ENCODE data around the gene TRABD. TPM values are rescaled to one million over a fixed set of nuclear protein-coding genes. Genes with fewer than 3 reads are reported as not detected.
"Not testable (repeated sequence)": the region's sequence is repeated elsewhere in the genome, so short reads cannot be mapped to it uniquely, and the experiment has no call there.

Gene TRABD
- total RNA-seq, 1 donor from 2014 or later = 96.8 TPM

GRCh38 chr22:50161508-50162390, 24.0 kb upstream of the TRABD start:
- intact Hi-C loops (cut with micrococcal nuclease) = no loop called here
- no peak for DNase-seq (ENCODE audit: low spot score)
- no peaks in the 10 kb centered on the region for H3K4me1 Mint-ChIP-seq (ENCODE audit: low read depth)
- H3K9me3 Mint-ChIP-seq = no peaks in the 10 kb centered on the region
- H3K4me3 Mint-ChIP-seq = no peak overlapping the region
- H3K27ac Mint-ChIP-seq = no peak overlapping the region
- no peaks in the 10 kb centered on the region for H3K36me3 Mint-ChIP-seq (ENCODE audit: low read depth)
- peaks cover 21% of the 10 kb centered on the region for H3K27me3 Mint-ChIP-seq (ENCODE audit: insufficient read depth)

- Mint-ChIP-seq H3K27ac (no peak overlapping the region), H3K36me3 (ENCODE audit: low read depth) (no peaks in the 10 kb centered on the region), H3K4me1 (ENCODE audit: low read depth) (no peaks in the 10 kb centered on the region), H3K9me3 (no peaks in the 10 kb centered on the region), H3K27me3 (ENCODE audit: insufficient read depth) (peaks cover 21% of the 10 kb centered on the region), H3K4me3 (no peak overlapping the region)
- intact Hi-C loops (cut with micrococcal nuclease) = no loop called here
- no peak for DNase-seq (ENCODE audit: low spot score)
Measured at GRCh38 chr22:50162391-50162956, 23.2 kb upstream of the TRABD start.

GRCh38 chr22:50165436-50166123, 20.1 kb upstream of the TRABD start:
- H3K4me1 Mint-ChIP-seq (ENCODE audit: low read depth) = no peaks in the 10 kb centered on the region
- no peak overlapping the region for H3K4me3 Mint-ChIP-seq
- intact Hi-C loops (cut with micrococcal nuclease) = no loop called here
- H3K27me3 Mint-ChIP-seq (ENCODE audit: insufficient read depth) = peaks cover 26% of the 10 kb centered on the region
- H3K9me3 Mint-ChIP-seq = no peaks in the 10 kb centered on the region
- H3K36me3 Mint-ChIP-seq (ENCODE audit: low read depth) = no peaks in the 10 kb centered on the region
- no peak overlapping the region for H3K27ac Mint-ChIP-seq
- DNase-seq (ENCODE audit: low spot score) = no peak

GRCh38 chr22:50167689-50168489, 17.8 kb upstream of the TRABD start:
- intact Hi-C loops (cut with micrococcal nuclease) = no loop called here
- Mint-ChIP-seq H3K36me3 (ENCODE audit: low read depth) (no peaks in the 10 kb centered on the region), H3K27ac (peak overlapping the region; percentile 20), H3K27me3 (ENCODE audit: insufficient read depth) (peaks cover 37% of the 10 kb centered on the region), H3K9me3 (no peaks in the 10 kb centered on the region), H3K4me1 (ENCODE audit: low read depth) (no peaks in the 10 kb centered on the region), H3K4me3 (peak overlapping the region; percentile 55)
- no peak for DNase-seq (ENCODE audit: low spot score)

GRCh38 chr22:50168490-50169180, 17.1 kb upstream of the TRABD start:
- intact Hi-C loops (cut with micrococcal nuclease); H3K36me3 Mint-ChIP-seq (ENCODE audit: low read depth); H3K9me3 Mint-ChIP-seq; DNase-seq (ENCODE audit: low spot score); H3K4me1 Mint-ChIP-seq (ENCODE audit: low read depth): not testable (repeated sequence)
- H3K27me3 Mint-ChIP-seq (ENCODE audit: insufficient read depth) = peaks cover 39% of the 10 kb centered on the region
- H3K4me3 Mint-ChIP-seq = peak overlapping the region; percentile 75
- H3K27ac Mint-ChIP-seq = peak overlapping the region; percentile 68

GRCh38 chr22:50169181-50169759, 16.4 kb upstream of the TRABD start:
- intact Hi-C loops (cut with micrococcal nuclease) = no loop called here
- peak overlapping the region; percentile 75 for H3K4me3 Mint-ChIP-seq

GRCh38 chr22:50169774-50170341, 15.9 kb upstream of the TRABD start:
- DNase-seq (ENCODE audit: low spot score) = peak; percentile 33
- H3K4me3 Mint-ChIP-seq = peak overlapping the region; percentile 54
- intact Hi-C loops (cut with micrococcal nuclease) = loop anchor here (2.0 kb wide), 1 partner anchor 15 kb away; the partner anchor contains the start of gene TRABD
- H3K4me1 Mint-ChIP-seq (ENCODE audit: low read depth) = no peaks in the 10 kb centered on the region
- no peak overlapping the region for H3K27ac Mint-ChIP-seq
- no peaks in the 10 kb centered on the region for H3K36me3 Mint-ChIP-seq (ENCODE audit: low read depth)
- H3K9me3 Mint-ChIP-seq = no peaks in the 10 kb centered on the region
- peaks cover 39% of the 10 kb centered on the region for H3K27me3 Mint-ChIP-seq (ENCODE audit: insufficient read depth)

More at GRCh38 chr22:50169181-50169759, 16.4 kb upstream of the TRABD start:
- DNase-seq (ENCODE audit: low spot score) = no peak
- Mint-ChIP-seq H3K4me1 (ENCODE audit: low read depth) (no peaks in the 10 kb centered on the region), H3K9me3 (no peaks in the 10 kb centered on the region), H3K36me3 (ENCODE audit: low read depth) (no peaks in the 10 kb centered on the region), H3K27ac (peak overlapping the region; percentile 61), H3K27me3 (ENCODE audit: insufficient read depth) (peaks cover 39% of the 10 kb centered on the region)

- no peak for DNase-seq (ENCODE audit: low spot score)
- intact Hi-C loops (cut with micrococcal nuclease) = loop anchor here (2.0 kb wide), 1 partner anchor 14 kb away; the partner anchor contains the start of gene TRABD
- H3K4me1 Mint-ChIP-seq (ENCODE audit: low read depth) = no peaks in the 10 kb centered on the region
- peak within 1 kb of the TSS; percentile 73 for H3K4me3 Mint-ChIP-seq
- H3K9me3 Mint-ChIP-seq = no peaks in the 10 kb centered on the region
- peaks cover 37% of the 10 kb centered on the region for H3K27me3 Mint-ChIP-seq (ENCODE audit: insufficient read depth)
- no peaks in the 10 kb centered on the region for H3K36me3 Mint-ChIP-seq (ENCODE audit: low read depth)
- H3K27ac Mint-ChIP-seq = peak within 1 kb of the TSS; percentile 55
Measured at GRCh38 chr22:50170453-50171318, 15.0 kb upstream of the TRABD start, which contains the start of gene PANX2. TSS of gene PANX2 (plus strand) at chr22:50170731. CDS start at chr22:50170731, 0 bp downstream.

GRCh38 chr22:50171319-50171964, 14.3 kb upstream of the TRABD start:
- no peaks in the 10 kb centered on the region for H3K4me1 Mint-ChIP-seq (ENCODE audit: low read depth)
- H3K27me3 Mint-ChIP-seq (ENCODE audit: insufficient read depth) = peaks cover 37% of the 10 kb centered on the region
- no peaks in the 10 kb centered on the region for H3K9me3 Mint-ChIP-seq
- H3K27ac Mint-ChIP-seq = peak overlapping the region; percentile 55
- peak overlapping the region; percentile 73 for H3K4me3 Mint-ChIP-seq
- H3K36me3 Mint-ChIP-seq (ENCODE audit: low read depth) = no peaks in the 10 kb centered on the region
- DNase-seq (ENCODE audit: low spot score) = no peak
- intact Hi-C loops (cut with micrococcal nuclease) = loop anchor here (2.0 kb wide), 1 partner anchor 13 kb away; the partner anchor contains the start of gene TRABD

- intact Hi-C loops (cut with micrococcal nuclease) = loop anchor here (2.0 kb wide), 1 partner anchor 13 kb away; the partner anchor contains the start of gene TRABD
- H3K27ac Mint-ChIP-seq = no peak overlapping the region
- H3K9me3 Mint-ChIP-seq = no peaks in the 10 kb centered on the region
- no peaks in the 10 kb centered on the region for H3K36me3 Mint-ChIP-seq (ENCODE audit: low read depth)
- H3K27me3 Mint-ChIP-seq (ENCODE audit: insufficient read depth) = peaks cover 37% of the 10 kb centered on the region
- no peak for DNase-seq (ENCODE audit: low spot score)
- H3K4me3 Mint-ChIP-seq = peak overlapping the region; percentile 51
- no peaks in the 10 kb centered on the region for H3K4me1 Mint-ChIP-seq (ENCODE audit: low read depth)
Measured at GRCh38 chr22:50171965-50172421, 13.7 kb upstream of the TRABD start.
